ENCODE data around the gene NKG7. TPM values are rescaled to one million over a fixed set of nuclear protein-coding genes. Genes with fewer than 3 reads are reported as not detected.

NKG7 gene
- total RNA-seq, 1 donor from 2014 or later = not detected

DNA sequence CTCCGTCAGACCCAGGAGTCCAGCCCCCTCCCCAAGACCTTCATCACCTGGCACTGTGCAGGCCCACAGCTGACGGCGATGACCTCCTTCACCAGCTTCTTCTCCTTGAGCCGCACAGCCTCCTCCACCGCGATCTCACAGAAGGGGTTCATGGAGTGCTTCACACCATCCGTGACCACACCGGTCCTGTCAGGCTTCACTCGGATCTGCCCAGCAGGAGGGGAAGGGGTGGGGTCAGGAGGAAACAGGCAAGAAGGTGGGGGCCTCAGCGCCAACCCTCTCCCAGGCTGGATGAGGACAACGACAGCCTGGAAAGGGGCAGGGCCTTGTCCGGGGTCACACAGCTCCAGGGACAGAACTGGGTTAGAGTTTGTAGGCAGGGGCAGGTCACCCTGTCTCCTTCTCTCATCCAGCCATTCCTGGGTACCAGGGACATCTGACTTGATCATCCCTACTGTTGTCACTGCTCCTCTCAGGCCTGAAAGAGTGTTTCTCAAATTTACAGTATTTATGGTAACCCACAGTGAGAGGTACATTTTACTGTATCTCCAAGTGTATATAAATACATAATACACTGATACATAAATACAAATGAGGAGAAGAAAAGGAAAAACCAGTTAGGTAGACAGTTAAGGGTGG is 18.2 kb downstream of the NKG7 start:
- Mint-ChIP-seq H3K4me1 (ENCODE audit: unreplicated experiment) (peaks cover 16% of the 10 kb centered on the region), H3K4me3 (peak overlapping the region; percentile 55), H3K27me3 (no peaks in the 10 kb centered on the region), H3K27ac (peak overlapping the region; percentile 70), H3K36me3 (peaks cover 7% of the 10 kb centered on the region), H3K9me3 (no peaks in the 10 kb centered on the region)
- TF ChIP-seq, protein P1, sequence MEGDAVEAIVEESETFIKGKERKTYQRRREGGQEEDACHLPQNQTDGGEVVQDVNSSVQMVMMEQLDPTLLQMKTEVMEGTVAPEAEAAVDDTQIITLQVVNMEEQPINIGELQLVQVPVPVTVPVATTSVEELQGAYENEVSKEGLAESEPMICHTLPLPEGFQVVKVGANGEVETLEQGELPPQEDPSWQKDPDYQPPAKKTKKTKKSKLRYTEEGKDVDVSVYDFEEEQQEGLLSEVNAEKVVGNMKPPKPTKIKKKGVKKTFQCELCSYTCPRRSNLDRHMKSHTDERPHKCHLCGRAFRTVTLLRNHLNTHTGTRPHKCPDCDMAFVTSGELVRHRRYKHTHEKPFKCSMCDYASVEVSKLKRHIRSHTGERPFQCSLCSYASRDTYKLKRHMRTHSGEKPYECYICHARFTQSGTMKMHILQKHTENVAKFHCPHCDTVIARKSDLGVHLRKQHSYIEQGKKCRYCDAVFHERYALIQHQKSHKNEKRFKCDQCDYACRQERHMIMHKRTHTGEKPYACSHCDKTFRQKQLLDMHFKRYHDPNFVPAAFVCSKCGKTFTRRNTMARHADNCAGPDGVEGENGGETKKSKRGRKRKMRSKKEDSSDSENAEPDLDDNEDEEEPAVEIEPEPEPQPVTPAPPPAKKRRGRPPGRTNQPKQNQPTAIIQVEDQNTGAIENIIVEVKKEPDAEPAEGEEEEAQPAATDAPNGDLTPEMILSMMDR (conservative IDR thresholded peaks at IDR 0.05) = no peak
- no peak for DNase-seq (ENCODE audit: extremely low spot score, unreplicated experiment)

DNA sequence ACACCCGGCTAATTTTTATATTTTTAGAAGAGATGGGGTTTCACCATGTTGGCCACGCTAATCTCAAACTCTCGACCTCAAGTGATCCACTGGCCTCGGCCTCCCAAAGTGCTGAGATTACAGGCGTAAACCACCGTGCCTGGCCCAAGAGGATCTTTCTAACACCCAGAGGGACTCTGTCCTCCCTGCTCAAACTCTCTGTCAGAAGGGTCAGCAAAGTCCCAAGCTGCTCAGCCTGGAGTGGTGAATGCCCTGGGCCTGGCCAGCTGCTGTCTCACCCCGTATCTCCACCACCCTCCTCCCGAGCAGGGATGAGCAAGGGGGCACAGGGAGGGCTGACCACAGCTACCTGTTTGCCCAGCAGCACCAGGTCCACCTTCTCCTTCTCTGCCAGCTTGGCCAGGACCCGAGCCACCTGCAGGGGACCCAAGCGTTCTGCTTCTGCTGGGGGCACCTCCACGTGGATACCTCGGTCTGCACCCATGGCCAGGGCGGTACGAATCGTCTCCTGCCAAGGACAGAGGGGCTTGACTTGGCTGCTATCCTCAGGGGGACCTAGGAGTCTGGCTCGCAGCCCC is 19.6 kb downstream of the NKG7 start:
- H3K4me3 Mint-ChIP-seq = no peak overlapping the region
- H3K9me3 Mint-ChIP-seq = no peaks in the 10 kb centered on the region
- H3K27ac Mint-ChIP-seq = no peak overlapping the region
- peaks cover 7% of the 10 kb centered on the region for H3K36me3 Mint-ChIP-seq
- DNase-seq (ENCODE audit: extremely low spot score, unreplicated experiment) = no peak
- H3K27me3 Mint-ChIP-seq = no peaks in the 10 kb centered on the region
- H3K4me1 Mint-ChIP-seq (ENCODE audit: unreplicated experiment) = peaks cover 15% of the 10 kb centered on the region
- TF ChIP-seq, protein P1 (conservative IDR thresholded peaks at IDR 0.05) = no peak

DNA sequence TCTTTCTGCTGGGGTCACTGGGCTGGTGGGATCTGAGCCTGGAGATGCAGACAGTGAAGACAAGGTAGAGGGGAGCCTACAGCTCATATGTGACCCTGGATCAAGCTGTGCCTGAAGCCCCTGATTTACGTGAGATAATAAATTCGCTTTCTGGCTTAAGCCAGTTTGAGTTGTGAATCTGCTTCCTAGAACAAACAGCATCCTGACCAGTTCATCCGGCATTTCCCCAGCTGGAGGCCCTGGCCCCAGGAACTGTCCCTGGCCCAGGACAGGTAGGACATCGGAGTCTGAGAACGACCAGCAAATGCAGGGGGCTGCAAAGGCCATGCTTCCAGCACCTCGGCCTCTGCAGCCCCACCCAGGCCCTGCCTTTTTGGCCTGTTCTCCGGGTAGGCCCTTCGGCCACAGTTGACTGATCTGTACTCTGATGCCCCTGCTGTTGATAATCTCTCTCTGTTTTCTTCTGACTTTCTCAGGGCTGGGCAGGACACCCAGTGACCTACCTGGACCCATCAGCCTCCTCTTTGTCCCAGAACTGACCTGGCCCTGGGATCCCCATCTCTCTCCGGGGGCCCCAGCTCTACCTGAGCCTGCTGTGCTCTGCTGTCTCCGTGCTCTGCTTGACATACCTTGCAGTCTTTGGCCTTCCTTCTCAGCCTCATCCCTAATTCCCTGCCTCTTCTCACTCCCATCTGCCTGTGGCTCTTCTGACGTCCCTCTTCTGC is 21.0 kb downstream of the NKG7 start:
- Mint-ChIP-seq H3K4me3 (no peak overlapping the region), H3K27ac (no peak overlapping the region), H3K27me3 (no peaks in the 10 kb centered on the region), H3K36me3 (peaks cover 11% of the 10 kb centered on the region), H3K4me1 (ENCODE audit: unreplicated experiment) (peaks cover 19% of the 10 kb centered on the region), H3K9me3 (no peaks in the 10 kb centered on the region)
- DNase-seq (ENCODE audit: extremely low spot score, unreplicated experiment) = no peak
- TF ChIP-seq, protein P1 (conservative IDR thresholded peaks at IDR 0.05) = no peak

DNA sequence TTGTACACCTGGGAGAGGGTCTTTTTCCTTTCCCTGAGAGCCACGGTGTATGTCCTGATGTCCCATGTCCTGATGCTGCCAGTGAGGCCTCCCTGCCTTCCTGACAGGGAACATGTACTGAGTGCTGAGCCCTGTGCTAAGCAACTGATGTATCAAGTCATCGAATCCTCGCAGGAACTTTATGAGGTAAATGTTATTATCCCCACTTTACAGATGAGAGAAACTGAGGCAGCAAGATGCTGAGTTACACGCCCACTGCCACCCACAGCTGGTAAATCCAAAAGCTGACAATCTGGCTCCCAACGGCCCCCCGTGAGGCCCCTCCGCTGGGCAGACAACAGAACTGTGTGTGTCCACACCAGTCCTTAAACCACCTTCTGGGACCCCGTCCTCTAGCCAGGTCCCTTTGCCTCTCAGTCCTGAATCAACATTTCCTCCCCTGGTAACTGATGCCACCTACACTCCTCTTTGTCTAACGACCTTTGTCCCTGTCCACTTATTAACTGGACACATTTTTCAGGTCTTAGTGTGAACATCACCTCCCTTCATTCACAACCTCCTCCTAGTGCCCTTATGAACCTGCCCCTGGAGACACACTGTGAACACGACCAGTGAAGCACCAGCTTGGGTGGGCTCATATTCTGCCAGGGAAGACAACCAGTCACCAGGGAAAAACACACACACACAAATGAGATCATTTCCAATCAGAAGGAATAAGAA is 25.1 kb downstream of the NKG7 start:
- Mint-ChIP-seq H3K4me3 (no peak overlapping the region), H3K27ac (no peak overlapping the region), H3K27me3 (peaks cover 3% of the 10 kb centered on the region), H3K36me3 (peaks cover 15% of the 10 kb centered on the region), H3K9me3 (no peaks in the 10 kb centered on the region), H3K4me1 (ENCODE audit: unreplicated experiment) (peaks cover 12% of the 10 kb centered on the region)
- TF ChIP-seq, protein P1 (conservative IDR thresholded peaks at IDR 0.05) = no peak
- DNase-seq (ENCODE audit: extremely low spot score, unreplicated experiment) = no peak

DNA sequence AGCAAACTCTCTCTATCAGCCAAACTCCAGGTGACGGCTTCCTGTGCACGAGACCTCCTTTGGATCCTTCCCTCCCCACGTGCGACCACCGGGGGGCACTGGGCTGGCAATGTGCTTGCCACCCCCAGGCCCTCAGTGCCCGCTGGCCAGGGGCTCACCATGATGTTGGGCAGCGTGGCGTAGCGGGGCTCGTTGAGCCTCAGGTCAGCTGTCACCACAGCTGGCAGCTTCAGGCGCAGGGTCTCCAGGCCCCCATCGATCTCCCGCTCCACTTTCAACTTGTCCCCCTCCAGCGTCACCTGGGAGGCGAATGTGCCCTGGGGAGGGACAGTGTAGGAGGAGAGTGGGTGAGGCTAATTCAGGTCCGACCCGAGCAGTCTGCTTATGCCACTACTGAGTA is 25.7 kb downstream of the NKG7 start:
- H3K4me3 Mint-ChIP-seq = no peak overlapping the region
- TF ChIP-seq, protein P1 (conservative IDR thresholded peaks at IDR 0.05) = no peak
- peaks cover 5% of the 10 kb centered on the region for H3K27me3 Mint-ChIP-seq
- no peak for DNase-seq (ENCODE audit: extremely low spot score, unreplicated experiment)
- H3K27ac Mint-ChIP-seq = no peak overlapping the region
- H3K36me3 Mint-ChIP-seq = peaks cover 9% of the 10 kb centered on the region
- no peaks in the 10 kb centered on the region for H3K9me3 Mint-ChIP-seq
- peaks cover 15% of the 10 kb centered on the region for H3K4me1 Mint-ChIP-seq (ENCODE audit: unreplicated experiment)

Measured in type B pancreatic cell (in vitro differentiated cells).